ENCODE data around the gene NPHP4. TPM values are rescaled to one million over a fixed set of nuclear protein-coding genes. Genes with fewer than 3 reads are reported as not detected.

The NPHP4 gene
- total RNA-seq, 1 experiment from 2014 or later, result 16.8 TPM

- no peak for TF ChIP-seq ERG (CRISPR knock-in tag; IDR thresholded peaks at IDR 0.05)
- TF ChIP-seq FOXP1 (CRISPR knock-in tag; IDR thresholded peaks at IDR 0.05; ENCODE audit: borderline replicate concordance), result no peak
- TF ChIP-seq E2F4 (CRISPR knock-in tag; IDR thresholded peaks at IDR 0.05; ENCODE audit: borderline replicate concordance, low read depth), result no peak
- TF ChIP-seq ETV6 (CRISPR knock-in tag; IDR thresholded peaks at IDR 0.05), result no peak
- no peak for TF ChIP-seq PREB (CRISPR knock-in tag; IDR thresholded peaks at IDR 0.05; ENCODE audit: borderline replicate concordance)
- TF ChIP-seq, protein P1, sequence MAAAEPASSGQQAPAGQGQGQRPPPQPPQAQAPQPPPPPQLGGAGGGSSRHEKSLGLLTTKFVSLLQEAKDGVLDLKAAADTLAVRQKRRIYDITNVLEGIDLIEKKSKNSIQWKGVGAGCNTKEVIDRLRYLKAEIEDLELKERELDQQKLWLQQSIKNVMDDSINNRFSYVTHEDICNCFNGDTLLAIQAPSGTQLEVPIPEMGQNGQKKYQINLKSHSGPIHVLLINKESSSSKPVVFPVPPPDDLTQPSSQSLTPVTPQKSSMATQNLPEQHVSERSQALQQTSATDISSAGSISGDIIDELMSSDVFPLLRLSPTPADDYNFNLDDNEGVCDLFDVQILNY (CRISPR knock-in tag; IDR thresholded peaks at IDR 0.05), result no peak
- TF ChIP-seq CBFB (CRISPR knock-in tag; IDR thresholded peaks at IDR 0.05; ENCODE audit: low read depth), result no peak
- no peak for TF ChIP-seq STAT6 (CRISPR knock-in tag; conservative IDR thresholded peaks at IDR 0.05; ENCODE audit: low read depth)
- no peak for TF ChIP-seq JUN (CRISPR knock-in tag; IDR thresholded peaks at IDR 0.05)
Observed at GRCh38 chr1:5948681-5949005, 43.6 kb downstream of the NPHP4 start (continued).

- Mint-ChIP-seq H3K27ac (no peak overlapping the region), H3K36me3 (no peaks in the 10 kb centered on the region; the same call in none of the 2 replicates), H3K4me1 (no peaks in the 10 kb centered on the region), H3K27me3 (ENCODE audit: low read depth) (no peaks in the 10 kb centered on the region), H3K4me3 (no peak overlapping the region), H3K9me3 (no peaks in the 10 kb centered on the region)
- no peak for DNase-seq (ENCODE audit: low spot score)
- ChIA-PET CTCF (no interaction called here), POLR2A (no interaction called here)
- no peak for ATAC-seq
- TF ChIP-seq E2F4 (CRISPR knock-in tag; IDR thresholded peaks at IDR 0.05; ENCODE audit: borderline replicate concordance, low read depth) (no peak), ZNF423 (CRISPR knock-in tag; IDR thresholded peaks at IDR 0.05) (no peak), ZNF396 (CRISPR knock-in tag; IDR thresholded peaks at IDR 0.05; ENCODE audit: borderline replicate concordance) (no peak), MXD4 (CRISPR knock-in tag; IDR thresholded peaks at IDR 0.05; ENCODE audit: borderline replicate concordance) (no peak), AFF4 (CRISPR knock-in tag; IDR thresholded peaks at IDR 0.05; ENCODE audit: borderline replicate concordance) (no peak), ZNF425 (CRISPR knock-in tag; conservative IDR thresholded peaks at IDR 0.05) (no peak), KAT7 (CRISPR knock-in tag; IDR thresholded peaks at IDR 0.05; ENCODE audit: borderline replicate concordance) (no peak)
- TF ChIP-seq, protein P2, sequence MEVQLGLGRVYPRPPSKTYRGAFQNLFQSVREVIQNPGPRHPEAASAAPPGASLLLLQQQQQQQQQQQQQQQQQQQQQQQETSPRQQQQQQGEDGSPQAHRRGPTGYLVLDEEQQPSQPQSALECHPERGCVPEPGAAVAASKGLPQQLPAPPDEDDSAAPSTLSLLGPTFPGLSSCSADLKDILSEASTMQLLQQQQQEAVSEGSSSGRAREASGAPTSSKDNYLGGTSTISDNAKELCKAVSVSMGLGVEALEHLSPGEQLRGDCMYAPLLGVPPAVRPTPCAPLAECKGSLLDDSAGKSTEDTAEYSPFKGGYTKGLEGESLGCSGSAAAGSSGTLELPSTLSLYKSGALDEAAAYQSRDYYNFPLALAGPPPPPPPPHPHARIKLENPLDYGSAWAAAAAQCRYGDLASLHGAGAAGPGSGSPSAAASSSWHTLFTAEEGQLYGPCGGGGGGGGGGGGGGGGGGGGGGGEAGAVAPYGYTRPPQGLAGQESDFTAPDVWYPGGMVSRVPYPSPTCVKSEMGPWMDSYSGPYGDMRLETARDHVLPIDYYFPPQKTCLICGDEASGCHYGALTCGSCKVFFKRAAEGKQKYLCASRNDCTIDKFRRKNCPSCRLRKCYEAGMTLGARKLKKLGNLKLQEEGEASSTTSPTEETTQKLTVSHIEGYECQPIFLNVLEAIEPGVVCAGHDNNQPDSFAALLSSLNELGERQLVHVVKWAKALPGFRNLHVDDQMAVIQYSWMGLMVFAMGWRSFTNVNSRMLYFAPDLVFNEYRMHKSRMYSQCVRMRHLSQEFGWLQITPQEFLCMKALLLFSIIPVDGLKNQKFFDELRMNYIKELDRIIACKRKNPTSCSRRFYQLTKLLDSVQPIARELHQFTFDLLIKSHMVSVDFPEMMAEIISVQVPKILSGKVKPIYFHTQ (CRISPR knock-in tag; IDR thresholded peaks at IDR 0.05), result no peak
Observed at GRCh38 chr1:5947978-5948680, 44.1 kb downstream of the NPHP4 start.
